GM10248 (cell line): ENCODE results near the gene KANSL1L.
A peak's percentile ranks its signal among the peaks of the same experiment; 100 is the strongest.

ENCODE experiments used
- CTCF ChIA-PET: fragments of 300-600 bp; sonication (Branson Sonifier 250); formaldehyde crosslinking; extraction: SDS; loops from one replicate; lab custom pipeline; 2021; ENCODE audit warnings: antibody characterized with exemption; lab: Yijun Ruan, JAX
- POLR2A ChIA-PET: fragments of 350-650 bp; sonication (Branson Sonifier 250); formaldehyde crosslinking; extraction: SDS; loops from one replicate; lab custom pipeline; 2020; ENCODE audit warnings: antibody characterized with exemption; lab: Yijun Ruan, JAX
- DNase-seq: peaks from one replicate; pipeline ENCODE4 v3.0.0; 2012; ENCODE audit errors: extremely low spot score
- TF ChIP-seq, protein P1 (sequence below): IDR thresholded peaks from 2 replicates; pipeline ENCODE4 v1.5.1; 2012; ENCODE audit warnings: mild to moderate bottlenecking, low read depth; ENCODE audit errors: extremely low read depth, missing control alignments, control extremely low read depth

Gene KANSL1L, protein sequence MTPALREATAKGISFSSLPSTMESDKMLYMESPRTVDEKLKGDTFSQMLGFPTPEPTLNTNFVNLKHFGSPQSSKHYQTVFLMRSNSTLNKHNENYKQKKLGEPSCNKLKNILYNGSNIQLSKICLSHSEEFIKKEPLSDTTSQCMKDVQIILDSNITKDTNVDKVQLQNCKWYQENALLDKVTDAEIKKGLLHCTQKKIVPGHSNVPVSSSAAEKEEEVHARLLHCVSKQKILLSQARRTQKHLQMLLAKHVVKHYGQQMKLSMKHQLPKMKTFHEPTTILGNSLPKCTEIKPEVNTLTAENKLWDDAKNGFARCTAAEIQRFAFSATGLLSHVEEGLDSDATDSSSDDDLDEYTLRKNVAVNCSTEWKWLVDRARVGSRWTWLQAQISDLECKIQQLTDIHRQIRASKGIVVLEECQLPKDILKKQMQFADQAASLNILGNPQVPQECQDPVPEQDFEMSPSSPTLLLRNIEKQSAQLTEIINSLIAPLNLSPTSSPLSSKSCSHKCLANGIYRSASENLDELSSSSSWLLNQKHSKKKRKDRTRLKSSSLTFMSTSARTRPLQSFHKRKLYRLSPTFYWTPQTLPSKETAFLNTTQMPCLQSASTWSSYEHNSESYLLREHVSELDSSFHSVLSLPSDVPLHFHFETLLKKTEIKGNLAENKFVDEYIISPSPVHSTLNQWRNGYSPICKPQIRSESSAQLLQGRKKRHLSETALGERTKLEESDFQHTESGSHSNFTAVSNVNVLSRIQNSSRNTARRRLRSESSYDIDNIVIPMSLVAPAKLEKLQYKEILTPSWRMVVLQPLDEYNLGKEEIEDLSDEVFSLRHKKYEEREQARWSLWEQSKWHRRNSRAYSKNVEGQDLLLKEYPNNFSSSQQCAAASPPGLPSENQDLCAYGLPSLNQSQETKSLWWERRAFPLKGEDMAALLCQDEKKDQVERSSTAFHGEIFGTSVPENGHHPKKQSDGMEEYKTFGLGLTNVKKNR

DNA sequence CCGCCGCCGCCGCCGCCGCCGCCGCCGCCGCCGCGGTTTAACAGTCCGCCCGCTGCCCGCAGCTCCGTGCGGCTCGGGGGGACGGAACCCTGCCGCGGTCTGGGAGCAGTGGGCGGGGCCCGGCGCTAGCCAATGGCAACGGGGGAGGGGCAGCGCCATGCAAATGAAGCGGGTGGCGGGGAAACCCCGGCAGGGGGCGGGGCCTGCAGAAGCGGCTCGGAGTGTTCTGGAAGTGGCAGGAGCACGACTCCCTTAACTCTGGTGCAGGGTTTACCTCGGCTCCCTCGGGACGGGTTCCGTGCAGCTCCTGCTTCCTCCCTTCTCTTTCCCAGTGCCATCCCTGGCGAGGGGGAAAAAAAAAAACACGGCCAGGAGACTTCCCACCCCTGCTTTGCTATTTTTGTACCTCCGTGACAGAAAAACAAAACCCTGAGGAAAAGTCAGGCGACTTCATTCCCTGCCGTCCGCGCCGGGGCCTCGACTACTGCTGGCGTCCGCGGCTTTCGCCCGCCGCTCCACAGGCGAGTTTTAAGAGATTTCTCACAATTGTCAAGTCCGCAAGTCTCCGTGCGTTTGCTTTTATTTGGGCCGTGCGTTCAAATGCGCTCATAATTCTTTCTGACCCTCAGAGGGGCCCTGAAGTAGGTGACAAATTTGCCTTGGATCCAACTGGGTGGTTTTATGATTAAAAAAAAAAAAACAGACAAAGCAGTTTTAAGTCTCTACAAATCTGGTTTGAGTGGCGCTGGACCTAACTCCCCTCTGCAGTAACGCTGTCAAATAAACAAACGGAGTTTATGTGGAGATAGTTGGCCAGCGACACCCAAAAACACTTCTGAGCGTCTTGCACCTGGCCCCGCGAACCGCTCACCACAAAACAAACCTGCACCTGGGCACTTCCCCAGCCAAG lies at the start of gene KANSL1L:
Gene KANSL1L, minus strand, starts transcription at position 101 of the 910 bp plus-strand sequence. CDS start 16,827 bp downstream, outside the sequence.
- CTCF ChIA-PET: interaction anchor here (0.9 to 2.0 kb wide), 2 partner anchors 15 to 27 kb away, joined by 3 to 6 read pairs; no protein-coding TSS in a partner anchor
- DNase-seq: peak; percentile 95
- TF ChIP-seq, protein P1, sequence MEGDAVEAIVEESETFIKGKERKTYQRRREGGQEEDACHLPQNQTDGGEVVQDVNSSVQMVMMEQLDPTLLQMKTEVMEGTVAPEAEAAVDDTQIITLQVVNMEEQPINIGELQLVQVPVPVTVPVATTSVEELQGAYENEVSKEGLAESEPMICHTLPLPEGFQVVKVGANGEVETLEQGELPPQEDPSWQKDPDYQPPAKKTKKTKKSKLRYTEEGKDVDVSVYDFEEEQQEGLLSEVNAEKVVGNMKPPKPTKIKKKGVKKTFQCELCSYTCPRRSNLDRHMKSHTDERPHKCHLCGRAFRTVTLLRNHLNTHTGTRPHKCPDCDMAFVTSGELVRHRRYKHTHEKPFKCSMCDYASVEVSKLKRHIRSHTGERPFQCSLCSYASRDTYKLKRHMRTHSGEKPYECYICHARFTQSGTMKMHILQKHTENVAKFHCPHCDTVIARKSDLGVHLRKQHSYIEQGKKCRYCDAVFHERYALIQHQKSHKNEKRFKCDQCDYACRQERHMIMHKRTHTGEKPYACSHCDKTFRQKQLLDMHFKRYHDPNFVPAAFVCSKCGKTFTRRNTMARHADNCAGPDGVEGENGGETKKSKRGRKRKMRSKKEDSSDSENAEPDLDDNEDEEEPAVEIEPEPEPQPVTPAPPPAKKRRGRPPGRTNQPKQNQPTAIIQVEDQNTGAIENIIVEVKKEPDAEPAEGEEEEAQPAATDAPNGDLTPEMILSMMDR: no peak
- POLR2A ChIA-PET: interaction anchor here (0.8 kb wide), 1 partner anchor 171 kb away, joined by 3 read pairs; no protein-coding TSS in a partner anchor

DNA sequence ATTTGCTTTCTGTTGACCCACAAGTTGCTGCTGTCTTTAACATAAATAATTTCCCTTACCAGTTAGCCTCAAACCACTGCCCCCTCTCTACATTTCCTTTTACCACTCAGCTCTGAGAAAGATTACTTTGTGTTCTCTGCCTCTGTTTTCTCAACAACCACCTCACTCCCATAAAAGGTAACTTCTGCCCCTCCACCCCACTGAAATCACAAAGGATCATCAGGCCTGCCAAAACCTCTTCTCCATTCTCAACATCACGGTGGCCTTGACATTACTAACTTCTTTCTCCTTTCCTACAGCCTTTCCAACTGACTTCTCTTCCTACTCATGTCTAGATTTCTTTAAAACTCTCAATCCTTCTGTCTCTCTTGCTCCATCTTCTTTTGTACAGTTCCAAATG lies 43.9 kb upstream of the KANSL1L start:
- ChIA-PET POLR2A (no interaction called here), CTCF (interaction anchor here (1.4 kb wide), 1 partner anchor 10 kb away, joined by 5 read pairs; the partner anchor contains the start of gene ACADL)
- TF ChIP-seq, protein P1: no peak
- DNase-seq: no peak

DNA sequence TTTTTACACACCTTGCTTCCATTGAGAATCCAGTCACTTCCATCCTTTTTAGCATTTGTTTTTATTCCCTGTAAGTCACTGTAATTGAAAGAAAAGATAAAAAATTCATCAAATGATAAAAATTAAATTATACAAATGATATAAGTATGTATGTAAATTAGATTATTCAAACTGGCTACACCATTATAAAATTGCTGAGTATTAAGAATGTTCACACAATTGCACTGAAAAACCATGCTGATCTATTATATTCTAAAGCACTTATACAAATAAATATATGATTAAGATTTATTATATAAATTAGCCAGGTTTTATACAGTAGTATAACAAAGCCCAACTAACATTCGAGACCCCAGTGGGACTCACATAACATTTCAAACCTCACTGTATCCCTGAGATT lies 39.0 kb upstream of the KANSL1L start:
- DNase-seq: no peak
- ChIA-PET POLR2A (no interaction called here), CTCF (interaction anchor here (3.4 kb wide), 1 partner anchor 11 kb away, joined by 13 read pairs; no protein-coding TSS in a partner anchor)

DNA sequence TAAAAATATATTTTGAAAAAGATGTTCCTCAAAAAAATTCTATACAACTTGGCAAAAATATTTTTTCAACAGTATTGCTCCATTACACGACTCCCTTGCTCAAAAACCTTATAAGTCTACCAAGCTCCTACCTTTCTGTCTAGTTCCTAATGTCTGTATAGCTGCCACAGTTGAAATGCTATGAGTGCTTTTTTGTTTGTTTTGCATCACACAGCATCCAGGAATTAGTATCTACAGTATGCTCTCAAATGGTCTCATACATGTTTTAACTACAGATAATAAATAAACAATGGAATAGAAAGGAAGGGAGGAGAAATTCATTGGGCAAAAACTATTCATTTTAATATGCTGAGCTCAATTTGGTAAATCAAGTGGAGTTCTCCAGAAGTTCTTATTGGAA lies 36.7 kb upstream of the KANSL1L start:
- DNase-seq: no peak
- POLR2A ChIA-PET: no interaction called here
- CTCF ChIA-PET: interaction anchor here (1.0 to 3.4 kb wide), 3 partner anchors 8 to 233 kb away, joined by 3 to 13 read pairs (median 3); no protein-coding TSS in a partner anchor
- TF ChIP-seq, protein P1: no peak

More for the DNA sequence above, 39.0 kb upstream of the KANSL1L start:
- TF ChIP-seq, protein P1: no peak

DNA sequence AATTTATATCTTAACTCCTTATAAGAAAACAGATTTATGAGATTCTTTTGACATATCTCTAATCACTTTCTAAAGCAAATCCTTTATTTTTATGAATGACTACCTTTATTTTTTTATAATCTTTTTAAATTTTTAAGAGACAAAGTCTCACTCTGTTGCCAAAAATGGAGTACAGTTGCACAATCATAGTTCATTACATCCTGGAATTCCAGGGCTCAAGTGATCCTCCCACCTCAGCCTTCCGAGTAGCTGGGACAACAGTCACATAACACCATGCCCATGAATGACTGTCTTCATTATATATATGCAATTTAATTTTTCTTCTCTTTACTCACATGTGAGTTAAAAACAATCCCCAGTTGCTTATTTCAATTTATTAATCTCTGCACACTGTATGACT lies 32.3 kb upstream of the KANSL1L start:
- CTCF ChIA-PET: interaction anchor here (1.2 to 1.6 kb wide), 2 partner anchors 8 to 15 kb away, joined by 4 read pairs; no protein-coding TSS in a partner anchor
- POLR2A ChIA-PET: no interaction called here
- TF ChIP-seq, protein P1: no peak
- DNase-seq: no peak
